Placental pericyte (primary cell): ENCODE results near the gene CEP57L1. TPM values are rescaled to one million over a fixed set of nuclear protein-coding genes. Genes with fewer than 3 reads are reported as not detected.

Source experiments
- small RNA-seq: library from RNA; depleted of rRNA; stranded (forward); fragments of <200 nt; gene quantifications from one replicate; pipeline ENCODE3, GENCODE V24; 2012; ENCODE audit warnings: low replicate concordance
- total RNA-seq: library from RNA; depleted of rRNA; stranded (reverse); fragments of >200 nt; gene quantifications from 2 replicates; pipeline ENCODE4 v1.2.3, GENCODE V29; 2012

Gene CEP57L1
- 10.1 and 36.4 TPM in 2 replicates for total RNA-seq

GRCh38 chr6:109095036-109095834 lies at the start of gene CEP57L1:
TSS of gene CEP57L1 (plus strand) at chr6:109095507. CDS start at chr6:109145222, 49,715 bp downstream.

GRCh38 chr6:109094416-109095035 lies 781 bp upstream of the CEP57L1 start, which contains the start of gene SESN1:
TSS of gene SESN1 (minus strand) at chr6:109094846. CDS start at chr6:109094073, 773 bp downstream.

Small RNA genes lying within 50 kb of the gene (small RNA-seq; reads per million reads assigned to genes)
- not detected for gene RNU6-653P

Other genes starting within 250 kb of the CEP57L1 start
- gene ARMC2, start 247.1 kb upstream of the CEP57L1 start, total RNA-seq, result 0.88 and 2.1 TPM in 2 replicates
- 16.4 and 18.2 TPM in 2 replicates for gene SESN1, start 661 bp upstream of the CEP57L1 start, total RNA-seq